ENCODE results near the gene CC2D1A.

Gene CC2D1A

DNA sequence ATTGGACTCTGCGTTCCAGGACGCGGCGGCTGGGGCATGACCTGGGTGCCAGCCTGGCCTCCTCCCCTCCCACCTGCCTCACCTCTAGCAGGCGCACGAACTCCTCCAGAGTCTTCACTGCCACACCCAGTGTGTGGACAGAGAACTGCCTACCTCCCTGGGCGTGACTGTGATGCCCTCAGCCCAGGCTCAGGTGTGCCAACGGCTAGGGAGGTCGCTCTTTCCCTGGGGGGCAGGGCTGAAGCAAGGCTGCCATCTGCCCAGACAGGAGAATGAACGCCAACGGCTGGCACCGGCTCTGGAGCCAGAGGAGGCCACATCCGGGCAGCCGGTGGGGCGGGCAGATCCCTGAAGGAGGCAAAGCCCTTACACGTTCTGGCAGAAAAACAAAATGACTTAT lies 17.7 kb upstream of the CC2D1A start:
- Histone ChIP-seq H3K27ac (no peak overlapping the region), H3K36me3 (ENCODE audit: insufficient read depth, low read length) (no peaks in the 10 kb centered on the region), H3K4me3 (no peak overlapping the region), H3K9ac (ENCODE audit: insufficient read length) (no peak overlapping the region), H3K9me3 (ENCODE audit: low read depth, low read length) (no peaks in the 10 kb centered on the region)
- TF ChIP-seq FOXP2 (optimal IDR thresholded peaks at IDR 0.05; ENCODE audit: control extremely low read depth, extremely low read length, insufficient read depth) (no peak), EZH2 (IDR thresholded peaks at IDR 0.05) (no peak), POLR2AphosphoS5 (IDR thresholded peaks at IDR 0.05; ENCODE audit: borderline replicate concordance, low read depth, low read length) (no peak)
- no peak for DNase-seq (ENCODE audit: low read depth, low spot score)

DNA sequence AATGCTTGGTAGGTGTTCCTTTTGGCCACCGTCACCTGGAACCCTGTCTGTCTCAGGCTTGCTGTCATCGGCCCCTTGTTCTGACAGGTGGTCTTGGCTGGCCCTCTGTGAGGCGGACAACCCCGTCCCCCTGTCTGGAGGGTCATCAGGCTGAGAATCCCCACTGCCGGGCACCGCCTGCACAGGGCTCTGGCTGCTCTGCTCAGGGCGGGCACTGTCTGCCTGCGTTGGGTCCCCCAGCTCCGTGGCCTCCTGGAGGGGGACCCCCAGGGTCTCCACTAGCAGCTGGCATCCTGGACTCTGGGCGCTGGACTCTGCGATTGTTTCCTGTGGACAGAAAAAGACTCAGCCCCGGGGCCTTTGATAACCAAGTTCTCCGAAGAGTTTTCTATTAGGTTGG lies 15.9 kb upstream of the CC2D1A start:
- TF ChIP-seq EZH2 (IDR thresholded peaks at IDR 0.05) (no peak), POLR2AphosphoS5 (IDR thresholded peaks at IDR 0.05; ENCODE audit: borderline replicate concordance, low read depth, low read length) (no peak), FOXP2 (optimal IDR thresholded peaks at IDR 0.05; ENCODE audit: control extremely low read depth, extremely low read length, insufficient read depth) (no peak)
- Histone ChIP-seq H3K9ac (ENCODE audit: insufficient read length) (no peak overlapping the region), H3K4me3 (no peak overlapping the region), H3K9me3 (ENCODE audit: low read depth, low read length) (no peaks in the 10 kb centered on the region), H3K27ac (no peak overlapping the region), H3K36me3 (ENCODE audit: insufficient read depth, low read length) (no peaks in the 10 kb centered on the region)
- DNase-seq (ENCODE audit: low read depth, low spot score): no peak

DNA sequence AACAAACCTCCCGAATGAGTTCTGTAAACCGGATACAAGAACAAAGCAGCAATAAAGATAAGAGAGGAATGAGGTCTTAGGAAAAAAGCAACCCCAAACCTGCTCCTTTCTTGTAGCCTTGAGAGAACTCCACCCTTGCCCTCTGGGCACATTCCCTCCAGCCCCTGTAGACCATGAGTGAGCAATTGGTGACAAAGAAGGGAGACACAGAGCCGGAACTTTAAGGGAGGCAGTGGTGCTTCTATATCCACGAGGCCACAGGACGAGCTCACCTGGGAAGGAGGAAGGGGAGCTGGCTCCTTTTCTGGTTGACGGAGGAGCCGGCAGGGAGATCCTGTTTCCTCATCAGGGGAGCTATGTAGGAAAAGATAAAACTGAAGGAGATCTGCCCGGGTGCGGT lies 13.1 kb upstream of the CC2D1A start:
- no peak overlapping the region for H3K9ac ChIP-seq (ENCODE audit: insufficient read length)
- no peaks in the 10 kb centered on the region for H3K36me3 ChIP-seq (ENCODE audit: insufficient read depth, low read length)
- TF ChIP-seq EZH2 (IDR thresholded peaks at IDR 0.05): no peak
- TF ChIP-seq FOXP2 (optimal IDR thresholded peaks at IDR 0.05; ENCODE audit: control extremely low read depth, extremely low read length, insufficient read depth): no peak
- TF ChIP-seq POLR2AphosphoS5 (IDR thresholded peaks at IDR 0.05; ENCODE audit: borderline replicate concordance, low read depth, low read length): no peak
- H3K9me3 ChIP-seq (ENCODE audit: low read depth, low read length): no peaks in the 10 kb centered on the region
- H3K27ac ChIP-seq: no peak overlapping the region
- DNase-seq (ENCODE audit: low read depth, low spot score): no peak
- H3K4me3 ChIP-seq: no peak overlapping the region

DNA sequence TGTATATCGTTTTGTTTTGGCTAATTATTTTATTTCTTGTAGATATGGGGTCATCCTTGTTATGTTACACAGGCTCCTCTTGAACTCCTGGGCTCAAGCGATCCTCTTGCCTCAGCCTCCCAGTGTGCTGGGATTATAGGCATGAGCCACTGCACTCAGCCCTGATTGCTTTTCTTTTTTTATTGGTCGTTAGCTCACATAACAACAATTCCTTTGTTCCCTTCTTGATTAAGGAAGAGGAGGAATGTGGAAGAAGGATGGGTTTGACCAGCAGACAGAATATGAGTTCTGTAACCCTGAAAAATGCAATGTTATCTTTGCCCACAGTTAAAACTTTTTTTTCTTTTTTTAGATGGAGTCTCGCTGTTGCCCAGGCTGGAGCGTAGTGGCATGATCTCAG lies 11.4 kb upstream of the CC2D1A start:
- no peak for DNase-seq (ENCODE audit: low read depth, low spot score)
- no peaks in the 10 kb centered on the region for H3K36me3 ChIP-seq (ENCODE audit: insufficient read depth, low read length)
- no peak overlapping the region for H3K4me3 ChIP-seq
- H3K9ac ChIP-seq (ENCODE audit: insufficient read length): no peak overlapping the region
- H3K27ac ChIP-seq: no peak overlapping the region
- no peaks in the 10 kb centered on the region for H3K9me3 ChIP-seq (ENCODE audit: low read depth, low read length)
- TF ChIP-seq FOXP2 (optimal IDR thresholded peaks at IDR 0.05; ENCODE audit: control extremely low read depth, extremely low read length, insufficient read depth) (no peak), EZH2 (IDR thresholded peaks at IDR 0.05) (no peak), POLR2AphosphoS5 (IDR thresholded peaks at IDR 0.05; ENCODE audit: borderline replicate concordance, low read depth, low read length) (no peak)

DNA sequence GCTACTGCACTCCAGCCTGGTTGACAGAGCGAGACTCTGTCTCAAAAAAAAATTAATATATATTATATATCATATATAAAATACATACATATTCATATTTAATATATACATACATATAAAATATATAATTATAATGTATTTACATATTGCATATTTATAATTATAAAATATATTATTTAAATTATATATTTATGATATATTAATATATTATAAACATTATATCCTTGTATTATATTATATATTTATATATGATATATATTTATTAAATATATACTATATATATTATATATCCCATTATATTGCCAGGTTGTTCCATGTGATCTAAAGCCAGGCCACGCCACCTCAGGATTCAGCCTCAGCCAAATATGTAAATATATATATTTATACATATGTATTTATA lies 9.8 kb upstream of the CC2D1A start:
- no peak overlapping the region for H3K27ac ChIP-seq
- H3K9me3 ChIP-seq (ENCODE audit: low read depth, low read length): no peaks in the 10 kb centered on the region
- no peak overlapping the region for H3K9ac ChIP-seq (ENCODE audit: insufficient read length)
- no peak for DNase-seq (ENCODE audit: low read depth, low spot score)
- H3K4me3 ChIP-seq: no peak overlapping the region
- no peak for TF ChIP-seq FOXP2 (optimal IDR thresholded peaks at IDR 0.05; ENCODE audit: control extremely low read depth, extremely low read length, insufficient read depth)
- TF ChIP-seq POLR2AphosphoS5 (IDR thresholded peaks at IDR 0.05; ENCODE audit: borderline replicate concordance, low read depth, low read length): no peak
- no peak for TF ChIP-seq EZH2 (IDR thresholded peaks at IDR 0.05)
- no peaks in the 10 kb centered on the region for H3K36me3 ChIP-seq (ENCODE audit: insufficient read depth, low read length)

DNA sequence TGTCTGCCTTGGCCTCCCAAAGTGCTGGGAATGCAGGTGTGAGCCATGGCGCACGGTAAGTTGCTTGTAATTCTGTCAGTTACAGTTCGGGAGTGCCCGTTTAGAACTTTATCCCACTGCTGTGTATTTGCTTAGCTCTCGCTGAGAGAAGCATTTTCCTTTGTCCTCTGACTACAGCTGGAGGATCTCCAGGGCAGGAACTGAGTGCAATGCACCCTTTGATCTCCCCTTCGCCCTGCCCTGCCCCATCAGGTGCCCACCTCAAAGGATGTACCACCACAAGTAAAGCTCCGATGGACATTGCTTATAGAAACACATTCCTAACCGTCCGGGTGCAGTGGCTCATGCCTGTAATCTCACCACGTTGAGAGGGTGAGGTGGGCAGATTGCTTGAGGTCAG lies 6.6 kb upstream of the CC2D1A start:
- Histone ChIP-seq H3K27ac (no peak overlapping the region), H3K9ac (ENCODE audit: insufficient read length) (no peak overlapping the region), H3K4me3 (no peak overlapping the region), H3K9me3 (ENCODE audit: low read depth, low read length) (no peaks in the 10 kb centered on the region), H3K36me3 (ENCODE audit: insufficient read depth, low read length) (no peaks in the 10 kb centered on the region)
- DNase-seq (ENCODE audit: low read depth, low spot score): no peak
- no peak for TF ChIP-seq FOXP2 (optimal IDR thresholded peaks at IDR 0.05; ENCODE audit: control extremely low read depth, extremely low read length, insufficient read depth)
- TF ChIP-seq EZH2 (IDR thresholded peaks at IDR 0.05): no peak
- TF ChIP-seq POLR2AphosphoS5 (IDR thresholded peaks at IDR 0.05; ENCODE audit: borderline replicate concordance, low read depth, low read length): no peak

DNA sequence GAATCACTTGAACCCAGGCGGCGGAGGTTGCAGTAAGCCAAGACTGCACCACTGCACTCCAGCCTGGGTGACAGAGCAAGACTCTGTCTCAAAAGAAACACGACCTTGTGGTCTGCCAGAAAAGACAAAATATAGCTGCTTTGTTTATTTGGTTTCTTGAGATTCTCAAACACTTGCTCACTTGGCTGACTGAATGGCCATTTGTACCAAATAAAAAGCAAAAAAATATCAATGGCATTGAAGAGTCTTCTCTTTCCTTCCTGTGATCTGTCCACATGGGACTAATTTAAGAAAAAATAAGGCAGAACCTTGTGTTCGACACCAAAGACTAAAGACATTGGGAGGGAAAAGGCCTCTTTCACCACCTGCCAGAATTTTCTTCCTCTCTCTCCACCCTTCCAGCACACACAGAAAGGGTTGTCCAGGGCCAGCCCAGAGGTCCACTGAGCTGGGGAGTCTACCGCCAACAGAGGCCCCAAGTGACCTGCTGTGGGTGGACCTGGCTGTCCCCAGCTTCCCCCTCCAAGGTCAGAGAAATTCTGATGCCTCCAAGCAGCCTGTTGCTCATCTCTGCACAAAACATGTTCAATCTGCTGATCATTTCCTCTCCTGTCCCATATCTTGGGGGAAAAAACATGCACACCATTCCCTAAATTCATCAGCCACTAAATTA lies 6.0 kb upstream of the CC2D1A start:
- Histone ChIP-seq H3K36me3 (ENCODE audit: insufficient read depth, low read length) (no peaks in the 10 kb centered on the region), H3K4me3 (no peak overlapping the region), H3K9ac (ENCODE audit: insufficient read length) (no peak overlapping the region), H3K27ac (no peak overlapping the region), H3K9me3 (ENCODE audit: low read depth, low read length) (no peaks in the 10 kb centered on the region)
- TF ChIP-seq EZH2 (IDR thresholded peaks at IDR 0.05) (no peak), FOXP2 (optimal IDR thresholded peaks at IDR 0.05; ENCODE audit: control extremely low read depth, extremely low read length, insufficient read depth) (no peak), POLR2AphosphoS5 (IDR thresholded peaks at IDR 0.05; ENCODE audit: borderline replicate concordance, low read depth, low read length) (no peak)
- no peak for DNase-seq (ENCODE audit: low read depth, low spot score)

DNA sequence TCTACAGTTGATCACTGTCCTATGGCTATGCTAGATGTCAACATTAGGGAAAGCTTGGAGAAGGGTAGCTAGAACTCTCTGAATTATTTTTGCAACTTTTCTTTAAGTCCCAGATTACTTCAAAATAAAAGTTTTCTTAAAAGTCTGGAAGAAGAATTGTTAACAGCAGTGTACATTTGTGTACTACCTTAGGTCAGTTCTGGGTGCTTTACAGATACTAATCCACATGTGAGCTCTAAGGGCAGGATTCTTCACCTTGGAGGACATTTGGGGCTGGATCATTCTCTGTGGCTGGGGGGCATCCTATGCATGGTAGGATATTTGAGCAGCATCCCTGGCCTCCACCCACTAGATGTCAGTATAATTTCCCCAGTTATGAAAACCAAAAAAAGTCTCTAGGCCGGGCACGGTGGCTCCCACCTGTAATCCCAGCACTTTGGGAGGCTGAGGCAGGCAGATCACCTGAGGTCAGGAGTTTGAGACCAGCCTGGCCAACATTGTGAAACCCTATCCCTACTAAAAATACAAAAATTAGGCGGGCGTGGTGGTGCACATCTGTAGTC lies 2.9 kb upstream of the CC2D1A start:
- DNase-seq (ENCODE audit: low read depth, low spot score): no peak
- no peak overlapping the region for H3K27ac ChIP-seq

More for the DNA sequence above, 2.9 kb upstream of the CC2D1A start:
- no peaks in the 10 kb centered on the region for H3K36me3 ChIP-seq (ENCODE audit: insufficient read depth, low read length)
- no peaks in the 10 kb centered on the region for H3K9me3 ChIP-seq (ENCODE audit: low read depth, low read length)
- no peak overlapping the region for H3K4me3 ChIP-seq
- no peak for TF ChIP-seq FOXP2 (optimal IDR thresholded peaks at IDR 0.05; ENCODE audit: control extremely low read depth, extremely low read length, insufficient read depth)
- no peak for TF ChIP-seq POLR2AphosphoS5 (IDR thresholded peaks at IDR 0.05; ENCODE audit: borderline replicate concordance, low read depth, low read length)
- TF ChIP-seq EZH2 (IDR thresholded peaks at IDR 0.05): no peak
- H3K9ac ChIP-seq (ENCODE audit: insufficient read length): no peak overlapping the region
